H9 (cell line): ENCODE data around the gene RGS14. TPM values are rescaled to one million over a fixed set of nuclear protein-coding genes. Genes with fewer than 3 reads are reported as not detected.
A peak's percentile ranks its signal among the peaks of the same experiment; 100 is the strongest.

ENCODE experiments used
- DNase-seq: peaks from one replicate; pipeline ENCODE4 v3.0.0-alpha.2; 2017
- H2AFZ ChIP-seq: one replicate; pipeline ENCODE4 v1.6.1; 2013; ENCODE audit warnings: mild to moderate bottlenecking, low read length, control low read depth, moderate library complexity
- H2AK5ac ChIP-seq: 2 replicates; pipeline ENCODE4 v1.6.1; 2013; ENCODE audit warnings: low read length, control low read depth, mixed read lengths; ENCODE audit not compliant: insufficient read length
- H2BK120ac ChIP-seq: one replicate; pipeline ENCODE4 v1.6.1; 2013; ENCODE audit warnings: low read depth, mild to moderate bottlenecking, low read length, control low read depth, inconsistent platforms; ENCODE audit not compliant: poor library complexity, severe bottlenecking
- H2BK12ac ChIP-seq: 2 replicates; pipeline ENCODE4 v1.6.1; 2013; ENCODE audit warnings: low read length, control low read depth, mixed read lengths, low read depth; ENCODE audit not compliant: insufficient read length
- H2BK15ac ChIP-seq: 2 replicates; pipeline ENCODE4 v1.6.1; 2013; ENCODE audit warnings: low read depth, low read length, control low read depth
- H2BK20ac ChIP-seq: one replicate; pipeline ENCODE4 v1.6.1; 2013; ENCODE audit warnings: low read depth, mild to moderate bottlenecking, low read length, control low read depth, inconsistent platforms; ENCODE audit not compliant: poor library complexity, severe bottlenecking
- H2BK5ac ChIP-seq: 2 replicates; pipeline ENCODE4 v1.6.1; 2013; ENCODE audit warnings: low read length, control low read depth, mixed read lengths; ENCODE audit not compliant: insufficient read length
- H3K14ac ChIP-seq: 2 replicates; pipeline ENCODE4 v1.6.1; 2013; ENCODE audit warnings: low read length, control low read depth; ENCODE audit not compliant: insufficient read depth
- H3K18ac ChIP-seq: 2 replicates; pipeline ENCODE4 v1.6.1; 2013; ENCODE audit warnings: low read depth, mild to moderate bottlenecking, mixed read lengths, low read length, control low read depth; ENCODE audit not compliant: insufficient read length
- H3K23ac ChIP-seq: 2 replicates; pipeline ENCODE4 v1.6.1; 2013; ENCODE audit warnings: low read length, control low read depth, mixed read lengths, low read depth; ENCODE audit not compliant: insufficient read length
- H3K23me2 ChIP-seq: 2 replicates; pipeline ENCODE4 v1.6.1; 2013; ENCODE audit warnings: low read depth, mild to moderate bottlenecking, mixed read lengths, low read length, control low read depth; ENCODE audit not compliant: insufficient read length, poor library complexity, severe bottlenecking
- H3K27ac ChIP-seq: 2 replicates; pipeline ENCODE4 v1.5.1; 2013; ENCODE audit warnings: low read length, control low read depth, mixed read lengths, low read depth; ENCODE audit not compliant: insufficient read length
- H3K27me3 ChIP-seq: 2 replicates; pipeline ENCODE4 v1.6.1; 2013; ENCODE audit warnings: low read length, control low read depth, inconsistent platforms; ENCODE audit not compliant: insufficient read depth
- H3K4ac ChIP-seq: 2 replicates; pipeline ENCODE4 v1.6.1; 2013; ENCODE audit warnings: low read depth, mild to moderate bottlenecking, control low read depth, inconsistent platforms, low read length, moderate library complexity
- H3K4me1 ChIP-seq: 2 replicates; pipeline ENCODE4 v1.6.1; 2013; ENCODE audit warnings: low read length, control low read depth, inconsistent platforms; ENCODE audit not compliant: insufficient read depth
- H3K4me2 ChIP-seq: 2 replicates; pipeline ENCODE4 v1.6.1; 2013; ENCODE audit warnings: low read length, control low read depth, mixed read lengths; ENCODE audit not compliant: insufficient read length, insufficient read depth
- H3K56ac ChIP-seq: 2 replicates; pipeline ENCODE4 v1.6.1; 2013; ENCODE audit warnings: low read depth, mild to moderate bottlenecking, mixed read lengths, low read length, control low read depth; ENCODE audit not compliant: insufficient read length
- H3K79me1 ChIP-seq: 2 replicates; pipeline ENCODE4 v1.6.1; 2013; ENCODE audit warnings: low read depth, mild to moderate bottlenecking, moderate library complexity, low read length, control low read depth, inconsistent platforms; ENCODE audit not compliant: insufficient read depth, poor library complexity, severe bottlenecking
- H3K79me2 ChIP-seq: 2 replicates; pipeline ENCODE4 v1.6.1; 2013; ENCODE audit warnings: low read length, control low read depth, inconsistent platforms; ENCODE audit not compliant: insufficient read depth
- H3K9ac ChIP-seq: 2 replicates; pipeline ENCODE4 v1.6.1; 2013; ENCODE audit warnings: low read length, control low read depth, mixed read lengths; ENCODE audit not compliant: insufficient read length; ENCODE audit errors: extremely low read depth
- H3K9me3 ChIP-seq: one replicate; pipeline ENCODE4 v1.6.1; 2013; ENCODE audit warnings: low read depth, low read length, inconsistent platforms; ENCODE audit not compliant: control insufficient read depth
- H3T11ph ChIP-seq: one replicate; pipeline ENCODE4 v1.6.1; 2013; ENCODE audit warnings: mild to moderate bottlenecking, low read length, control low read depth, inconsistent platforms
- H4K20me1 ChIP-seq: one replicate; pipeline ENCODE4 v1.6.1; 2013; ENCODE audit not compliant: control insufficient read depth, insufficient read length, insufficient read depth
- H4K5ac ChIP-seq: 2 replicates; pipeline ENCODE4 v1.6.1; 2013; ENCODE audit warnings: low read depth, mild to moderate bottlenecking, mixed read lengths, low read length, control low read depth; ENCODE audit not compliant: insufficient read length
- H4K8ac ChIP-seq: replicated peaks from 2 replicates; pipeline ENCODE4 v1.6.1; 2013; ENCODE audit warnings: low read length, control low read depth, mixed read lengths, low read depth; ENCODE audit not compliant: insufficient read length
- H4K91ac ChIP-seq: 2 replicates; pipeline ENCODE4 v1.6.1; 2013; ENCODE audit warnings: low read depth, mild to moderate bottlenecking, moderate library complexity, mixed read lengths, low read length, control low read depth; ENCODE audit not compliant: insufficient read length
- H3K27ac Mint-ChIP-seq, 3 experiments: 2 replicates in 2 of 3; 3 replicates in 1 of 3; pipeline ENCODE4 v1.8.0; 2020 to 2021; ENCODE audit warnings: mixed read lengths in 3 of 3, mild to moderate bottlenecking in 1 of 3, moderate library complexity in 1 of 3
- H3K27me3 Mint-ChIP-seq: 2 replicates; pipeline ENCODE4 v1.8.0; 2021; ENCODE audit warnings: low read depth, mild to moderate bottlenecking, moderate library complexity, mixed read lengths
- H3K36me3 Mint-ChIP-seq, 3 experiments: 2 replicates in 2 of 3; 3 replicates in 1 of 3; pipeline ENCODE4 v1.8.0; 2020 to 2021; ENCODE audit warnings: low read depth in 3 of 3, mixed read lengths in 3 of 3; ENCODE audit not compliant: insufficient read depth in 1 of 3
- H3K4me1 Mint-ChIP-seq, 2 experiments: 2 replicates each; pipeline ENCODE4 v1.8.0; 2020; ENCODE audit warnings: mixed read lengths in 2 of 2
- H3K4me3 Mint-ChIP-seq, 2 experiments: 2 replicates in 1 of 2; 3 replicates in 1 of 2; pipeline ENCODE4 v1.8.0; 2020 to 2021; ENCODE audit warnings: mild to moderate bottlenecking in 2 of 2, mixed read lengths in 2 of 2, moderate library complexity in 1 of 2
- H3K9me3 Mint-ChIP-seq, 2 experiments: 2 replicates in 1 of 2; 3 replicates in 1 of 2; pipeline ENCODE4 v1.8.0; 2020; ENCODE audit warnings: mild to moderate bottlenecking in 2 of 2, mixed read lengths in 2 of 2, moderate library complexity in 1 of 2
- CTCF ChIP-seq: fragments of 200-600 bp; sonication (generic); conservative IDR thresholded peaks from 3 replicates; pipeline ENCODE4 v1.8.0; 2021; ENCODE audit warnings: antibody characterized with exemption, mild to moderate bottlenecking
- WGBS: extraction: QIAGEN DNeasy Blood & Tissue Kit; methylation state at CpG from one replicate; pipeline ENCODE4 v1.1.7; 2013; ENCODE audit warnings: missing lambda C conversion rate, low lambda C conversion rate, mixed read lengths; ENCODE audit not compliant: insufficient read length; ENCODE audit errors: extremely low coverage; 5-methylcytosine and 5-hydroxymethylcytosine counted together
- total RNA-seq: library from RNA; stranded (reverse); gene quantifications from 2 replicates; pipeline ENCODE4 v1.2.1, GENCODE V29; 2021

RGS14 gene
- total RNA-seq, 1 experiment from 2014 or later = 12.3 TPM

GRCh38 chr5:177382423-177383029 is 24.8 kb downstream of the RGS14 start:
- no peak overlapping the region for H3K4me2 ChIP-seq
- H4K5ac ChIP-seq = no peak overlapping the region
- Mint-ChIP-seq H3K4me1 (peaks cover 19 to 21% of the 10 kb centered on the region in 2 experiments), H3K9me3 (no peaks in the 10 kb centered on the region; a peak in 1 of 5 replicates), H3K4me3 (no peak overlapping the region), H3K36me3 (no peaks in the 10 kb centered on the region), H3K27me3 (peaks cover 56% of the 10 kb centered on the region), H3K27ac (peak overlapping the region in 1 of 3 experiments; percentile 51; a peak in 1 of 7 replicates)
- TF ChIP-seq CTCF = peak; percentile 43; the same call in 2 of the 3 replicates
- no peak overlapping the region for H4K91ac ChIP-seq
- H3T11ph ChIP-seq = no peak overlapping the region
- no peak overlapping the region for H2BK120ac ChIP-seq
- no peak overlapping the region for H3K9ac ChIP-seq
- no peaks in the 10 kb centered on the region for H3K4me1 ChIP-seq
- no peaks in the 10 kb centered on the region for H3K23me2 ChIP-seq
- WGBS = no CpG with 5 or more reads among the region's 11 CpGs
- peak; percentile 72 for DNase-seq
- H2BK15ac ChIP-seq = no peak overlapping the region
- H3K9me3 ChIP-seq = no peaks in the 10 kb centered on the region
- no peak overlapping the region for H4K8ac ChIP-seq
- H2AK5ac ChIP-seq = no peak overlapping the region
- no peaks in the 10 kb centered on the region for H3K79me1 ChIP-seq
- no peak overlapping the region for H3K23ac ChIP-seq
- no peak overlapping the region for H2BK20ac ChIP-seq
- H2AFZ ChIP-seq = no peak overlapping the region
- no peak overlapping the region for H2BK12ac ChIP-seq
- no peak overlapping the region for H3K14ac ChIP-seq
- no peak overlapping the region for H2BK5ac ChIP-seq
- no peak overlapping the region for H3K18ac ChIP-seq
- H3K79me2 ChIP-seq = no peaks in the 10 kb centered on the region
- H4K20me1 ChIP-seq = no peaks in the 10 kb centered on the region
- H3K27me3 ChIP-seq = no peaks in the 10 kb centered on the region
- no peak overlapping the region for H3K56ac ChIP-seq
- no peak overlapping the region for H3K4ac ChIP-seq
- no peak overlapping the region for H3K27ac ChIP-seq
